HG03342 (cell line): ENCODE measurements around the gene TP53I11.

Experiments used
- ATAC-seq: cut with Tn5 transposase; IDR thresholded peaks from one replicate; pipeline ENCODE4 v1.9.1; 2021; ENCODE audit warnings: mild to moderate bottlenecking, moderate library complexity; ENCODE audit not compliant: unreplicated experiment

Gene TP53I11

GRCh38 chr11:44889266-44889665, 61.4 kb downstream of the TP53I11 start:
- no peak for ATAC-seq

GRCh38 chr11:44887636-44888035, 63.0 kb downstream of the TP53I11 start:
- ATAC-seq = no peak

- no peak for ATAC-seq
Measured at GRCh38 chr11:44886790-44887140, 63.9 kb downstream of the TP53I11 start.

DNA sequence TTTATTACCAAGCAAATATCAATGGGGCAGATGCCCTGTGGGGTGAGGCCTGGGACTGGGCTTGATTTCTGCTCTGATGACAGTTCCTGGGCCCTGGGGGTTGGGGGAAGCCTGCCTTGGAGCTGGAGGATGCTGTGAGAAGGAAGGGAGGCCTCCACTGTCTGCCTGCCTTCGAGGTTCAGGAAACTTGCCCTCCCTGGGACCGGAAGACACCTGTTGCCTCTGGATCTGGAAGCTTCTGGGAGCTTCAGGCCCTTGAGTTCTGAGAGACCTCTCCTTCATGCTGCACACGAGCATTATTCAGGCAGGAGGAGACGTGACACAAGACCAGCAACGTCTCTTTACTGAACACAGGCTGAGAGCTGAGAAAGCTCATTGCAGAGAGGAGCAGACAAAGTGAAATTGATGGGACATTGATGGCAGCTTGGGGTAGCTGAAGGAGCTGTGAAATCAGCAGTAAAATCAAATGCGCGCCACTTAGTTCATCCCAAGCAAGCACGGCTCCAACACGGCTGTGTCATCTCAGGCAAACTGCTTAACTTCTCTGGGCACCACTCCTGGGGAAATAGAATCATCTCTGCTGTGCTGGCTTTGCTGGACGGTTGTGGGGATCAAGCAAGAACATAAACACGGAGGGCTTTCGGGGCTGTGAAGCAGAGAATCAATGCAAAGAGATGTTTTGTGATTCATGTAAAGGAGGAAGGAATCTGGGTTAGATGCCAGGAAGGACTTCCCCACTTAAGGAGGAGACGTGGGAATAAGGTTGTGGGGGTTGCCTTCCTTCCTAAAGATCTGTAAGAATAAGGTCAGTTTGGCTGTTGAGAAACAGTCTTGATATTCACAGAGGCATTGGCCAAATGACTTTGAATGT, 64.5 kb downstream of the TP53I11 start:
- ATAC-seq = no peak

DNA sequence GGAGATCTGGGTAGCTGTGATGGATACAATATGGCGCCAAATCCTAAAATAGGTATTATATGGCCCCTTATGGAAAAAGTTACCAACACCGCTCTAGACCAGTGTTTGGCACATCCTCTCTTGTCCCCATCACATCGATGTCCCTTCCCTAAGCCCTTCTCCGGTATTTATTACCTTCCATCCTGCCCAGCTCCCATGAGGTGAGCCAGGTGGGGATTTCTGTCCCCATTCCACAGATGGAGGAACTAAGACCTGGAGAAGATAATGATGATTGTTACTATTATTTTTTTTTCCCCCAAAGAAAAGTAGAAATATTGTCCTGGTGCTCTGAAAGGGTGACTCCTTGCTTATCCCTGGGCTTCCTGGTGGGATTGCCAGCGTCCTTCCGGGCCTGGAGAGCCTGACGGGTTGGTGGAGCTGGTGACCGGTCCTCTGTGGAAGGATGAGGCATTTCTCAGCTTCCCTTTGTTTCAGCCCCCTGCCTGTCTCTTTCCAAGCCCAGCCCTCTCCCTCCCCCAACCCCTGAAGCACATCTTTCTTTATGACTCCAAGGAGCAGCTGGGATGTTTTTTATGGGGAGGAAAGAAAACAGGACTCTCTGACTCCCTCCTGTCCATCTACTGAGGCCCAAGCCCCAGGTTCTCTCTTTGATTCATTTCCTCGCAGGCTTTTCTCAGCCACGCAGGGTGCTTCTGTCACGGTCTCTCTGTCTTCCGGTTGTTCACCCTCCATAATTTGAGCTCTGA, 65.4 kb downstream of the TP53I11 start:
- ATAC-seq = no peak

DNA sequence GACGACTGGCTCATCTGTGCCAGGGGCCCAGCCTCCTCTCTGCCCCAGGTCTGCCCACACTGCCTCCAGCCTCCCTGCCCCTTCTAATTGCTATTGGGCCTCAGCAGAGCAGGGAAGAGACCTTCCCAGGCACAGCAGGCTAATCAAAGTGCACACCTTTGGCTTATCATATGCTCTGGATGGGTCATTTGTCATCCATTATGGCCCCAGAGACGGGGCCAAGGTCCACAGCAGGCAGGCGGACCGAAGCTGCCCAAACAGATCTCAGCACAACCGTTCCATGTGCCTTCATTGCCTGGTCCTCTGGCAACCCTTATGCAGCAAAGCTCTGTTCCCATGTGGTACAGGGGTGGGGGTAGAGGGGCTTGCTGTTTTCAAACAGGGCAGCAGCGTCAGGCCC, 66.6 kb downstream of the TP53I11 start:
- ATAC-seq = no peak

DNA sequence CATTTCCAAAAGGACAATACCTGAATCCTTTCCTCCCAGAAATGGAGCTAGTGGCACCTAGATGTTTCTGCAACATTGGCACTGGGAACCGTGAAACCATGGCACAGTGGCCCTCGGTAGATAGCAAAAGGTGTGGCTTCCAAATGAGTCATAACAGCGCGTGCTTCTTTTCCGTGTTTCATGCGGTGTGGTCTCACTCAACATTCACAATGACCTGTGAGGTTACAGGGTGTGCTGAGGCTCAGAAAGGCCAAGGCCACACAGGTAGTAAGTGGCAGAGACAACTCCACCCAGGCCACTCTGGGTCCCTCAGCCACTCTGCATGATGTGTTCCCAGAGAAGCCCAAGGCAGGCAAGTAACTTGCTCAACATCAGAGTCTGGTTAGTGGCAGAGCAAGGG, 67.4 kb downstream of the TP53I11 start:
- no peak for ATAC-seq
